Measurements from ENCODE around the gene KCNN4.

DNA sequence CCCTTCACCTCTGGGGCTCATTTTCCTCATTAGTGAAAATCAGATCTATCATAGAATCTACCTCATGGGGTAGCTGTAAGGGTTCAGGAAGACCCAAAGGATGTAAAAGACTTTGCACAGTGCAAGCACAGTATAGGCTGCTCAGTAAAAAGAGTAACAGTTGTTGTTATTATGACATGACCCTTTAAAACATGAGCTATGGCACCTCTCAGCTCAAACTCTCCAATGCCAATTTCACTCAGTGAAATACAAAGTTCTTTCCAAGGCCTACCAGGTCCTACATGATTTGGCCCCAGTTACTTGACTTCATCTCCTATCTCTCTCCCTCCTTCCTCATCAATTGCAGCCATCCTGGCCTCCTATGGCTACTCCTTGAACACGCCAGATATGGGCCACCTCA, 30.9 kb downstream of the KCNN4 start:
- TF ChIP-seq POLR2A (IDR thresholded peaks at IDR 0.05): no peak
- TF ChIP-seq, protein P1, sequence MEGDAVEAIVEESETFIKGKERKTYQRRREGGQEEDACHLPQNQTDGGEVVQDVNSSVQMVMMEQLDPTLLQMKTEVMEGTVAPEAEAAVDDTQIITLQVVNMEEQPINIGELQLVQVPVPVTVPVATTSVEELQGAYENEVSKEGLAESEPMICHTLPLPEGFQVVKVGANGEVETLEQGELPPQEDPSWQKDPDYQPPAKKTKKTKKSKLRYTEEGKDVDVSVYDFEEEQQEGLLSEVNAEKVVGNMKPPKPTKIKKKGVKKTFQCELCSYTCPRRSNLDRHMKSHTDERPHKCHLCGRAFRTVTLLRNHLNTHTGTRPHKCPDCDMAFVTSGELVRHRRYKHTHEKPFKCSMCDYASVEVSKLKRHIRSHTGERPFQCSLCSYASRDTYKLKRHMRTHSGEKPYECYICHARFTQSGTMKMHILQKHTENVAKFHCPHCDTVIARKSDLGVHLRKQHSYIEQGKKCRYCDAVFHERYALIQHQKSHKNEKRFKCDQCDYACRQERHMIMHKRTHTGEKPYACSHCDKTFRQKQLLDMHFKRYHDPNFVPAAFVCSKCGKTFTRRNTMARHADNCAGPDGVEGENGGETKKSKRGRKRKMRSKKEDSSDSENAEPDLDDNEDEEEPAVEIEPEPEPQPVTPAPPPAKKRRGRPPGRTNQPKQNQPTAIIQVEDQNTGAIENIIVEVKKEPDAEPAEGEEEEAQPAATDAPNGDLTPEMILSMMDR (IDR thresholded peaks at IDR 0.05): no peak
